Measurements from ENCODE around the gene MRPS18B. TPM values are rescaled to one million over a fixed set of nuclear protein-coding genes. Genes with fewer than 3 reads are reported as not detected.

The MRPS18B gene
- total and polyA plus RNA-seq, 11 donors: 84.2 to 219 (median 122) TPM

DNA sequence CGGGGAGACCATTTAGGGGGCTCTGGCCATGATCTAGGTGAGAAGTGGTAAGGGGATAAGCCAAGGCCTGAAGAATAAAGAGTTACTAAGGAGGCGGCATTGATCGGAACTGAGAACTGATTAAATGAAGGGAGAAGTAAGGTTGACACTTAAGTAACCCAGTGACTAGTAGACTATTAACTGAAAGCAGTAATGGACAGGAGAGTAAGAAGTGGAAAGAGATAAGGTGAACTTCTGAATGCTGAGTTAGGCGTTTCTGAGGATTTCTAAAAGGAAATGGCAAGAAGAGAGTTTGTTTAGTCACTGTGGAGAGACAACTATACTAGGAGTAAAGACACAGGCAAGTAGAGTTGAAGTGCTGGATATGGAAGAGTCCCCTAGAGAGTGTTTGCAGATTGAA is 44.5 kb upstream of the MRPS18B start:
- Histone ChIP-seq H3K27me3 (no peaks in the 10 kb centered on the region), H3K4me1 (peaks cover 0 to 40% (median 28%) of the 10 kb centered on the region in 12 donors), H3K36me3 (peaks cover 0 to 39% (median 24%) of the 10 kb centered on the region in 9 donors), H3K4me3 (no peak overlapping the region), H3K27ac (no peak overlapping the region), H3K9me3 (no peaks in the 10 kb centered on the region)
- TF ChIP-seq CTCF (IDR thresholded peaks at IDR 0.05) (no peak), POLR2A (IDR thresholded peaks at IDR 0.05) (no peak)
- no peak for ATAC-seq
- WGBS, 4 donors: 58 to 71% (median 59%) methylated on average over 4 of the region's 4 CpGs
- no peak for DNase-seq
- intact Hi-C loops (cut with DNase I): loop anchor here in 1 of 10 donors (2.0 kb wide), 1 partner anchor 20 kb away; no protein-coding TSS in a partner anchor

GRCh38 chr6:30578051-30578450 is 39.6 kb upstream of the MRPS18B start:
- H3K27me3 ChIP-seq: no peaks in the 10 kb centered on the region
- no peak for DNase-seq
- H3K9me3 ChIP-seq: no peaks in the 10 kb centered on the region
- no peak for ATAC-seq
- H3K36me3 ChIP-seq: peaks cover 3 to 89% (median 69%) of the 10 kb centered on the region in 9 donors
- H3K4me1 ChIP-seq: peaks cover 0 to 16% (median 6%) of the 10 kb centered on the region in 12 donors
- no peak for TF ChIP-seq POLR2A (IDR thresholded peaks at IDR 0.05)
- no peak for TF ChIP-seq CTCF (IDR thresholded peaks at IDR 0.05)
- no peak overlapping the region for H3K4me3 ChIP-seq
- H3K27ac ChIP-seq: no peak overlapping the region
- 96 to 97% (median 97%) methylated on average over 8 of the region's 8 CpGs for WGBS, 4 donors
- intact Hi-C loops (cut with DNase I): no loop called here

DNA sequence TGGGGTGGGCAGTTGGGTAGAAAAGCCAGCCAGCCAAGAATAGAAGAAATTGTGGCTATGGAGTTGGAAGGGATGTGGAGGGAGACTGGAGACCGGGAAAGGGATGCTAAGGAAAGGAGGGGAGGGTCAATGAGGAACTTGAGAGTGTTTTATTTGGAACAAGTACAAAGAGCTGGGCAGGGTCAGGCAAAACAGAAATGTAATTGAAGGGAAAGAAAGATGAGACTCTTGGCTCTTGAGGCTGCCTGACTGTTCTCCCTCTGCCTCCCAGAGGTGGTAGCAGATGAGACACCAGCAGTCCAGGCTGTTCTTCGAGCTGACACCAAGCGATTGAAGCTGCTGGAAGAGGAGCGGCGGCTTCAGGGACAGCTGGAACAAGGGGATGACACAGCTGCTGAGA is 33.7 kb upstream of the MRPS18B start:
- TF ChIP-seq POLR2A (IDR thresholded peaks at IDR 0.05) (no peak), CTCF (IDR thresholded peaks at IDR 0.05) (no peak)
- H3K9me3 ChIP-seq: no peaks in the 10 kb centered on the region
- ATAC-seq (no peak), DNase-seq (no peak)
- H3K27ac ChIP-seq: no peak overlapping the region
- intact Hi-C loops (cut with DNase I): no loop called here
- peaks cover 5 to 100% (median 98%) of the 10 kb centered on the region in 9 donors for H3K36me3 ChIP-seq
- H3K27me3 ChIP-seq: no peaks in the 10 kb centered on the region
- 82 to 92% (median 89%) methylated on average over 5 of the region's 5 CpGs for WGBS, 4 donors
- no peak overlapping the region for H3K4me3 ChIP-seq
- no peaks in the 10 kb centered on the region for H3K4me1 ChIP-seq

DNA sequence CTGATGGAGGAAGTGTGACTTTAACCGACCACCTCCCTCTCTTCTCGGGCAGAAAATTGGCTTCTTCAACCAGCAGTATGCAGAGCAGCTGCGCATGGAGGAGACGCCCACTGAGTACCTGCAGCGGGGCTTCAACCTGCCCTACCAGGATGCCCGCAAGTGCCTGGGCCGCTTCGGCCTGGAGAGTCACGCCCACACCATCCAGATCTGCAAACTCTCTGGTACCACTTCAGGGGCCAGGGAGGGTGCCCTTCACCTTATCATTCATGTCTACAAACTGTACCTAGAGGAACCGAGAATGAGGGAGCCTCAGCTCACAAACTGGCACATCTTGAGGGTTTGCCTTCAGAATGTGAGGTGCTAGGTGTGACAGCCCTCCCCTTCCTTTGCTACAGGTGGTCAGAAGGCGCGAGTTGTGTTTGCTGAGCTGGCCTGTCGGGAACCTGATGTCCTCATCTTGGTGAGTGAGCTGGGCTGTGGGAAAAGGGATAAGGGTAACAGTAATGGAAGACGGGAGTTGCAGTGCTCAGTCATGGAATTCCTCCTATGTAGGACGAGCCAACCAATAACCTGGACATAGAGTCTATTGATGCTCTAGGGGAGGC is 27.8 kb upstream of the MRPS18B start:
- DNase-seq: no peak
- Histone ChIP-seq H3K4me1 (no peaks in the 10 kb centered on the region), H3K27ac (no peak overlapping the region), H3K27me3 (no peaks in the 10 kb centered on the region), H3K9me3 (no peaks in the 10 kb centered on the region), H3K36me3 (peaks cover 2 to 99% (median 93%) of the 10 kb centered on the region in 9 donors), H3K4me3 (no peak overlapping the region)
- TF ChIP-seq POLR2A (IDR thresholded peaks at IDR 0.05): no peak
- TF ChIP-seq CTCF (IDR thresholded peaks at IDR 0.05): no peak
- WGBS, 4 donors: 87 to 94% (median 93%) methylated on average over 15 of the region's 15 CpGs
- intact Hi-C loops (cut with DNase I): loop anchor here in 2 of 10 donors (5.0 to 10.0 kb wide), 2 partner anchors 45 to 108 kb away; no protein-coding TSS in a partner anchor
- ATAC-seq: peak in 1 of 4 donors; percentile 22
